NK-92 treated with Interleukin-12 subunit alpha and Interleukin-12 subunit beta, amount 100 ng/mL, for 24 hours (cell line): Measurements from ENCODE around the gene DPYSL4.

Experiments used
- DNase-seq: peaks from one replicate; lab custom pipeline; 2025; lab: John Stamatoyannopoulos, UW

The DPYSL4 gene

GRCh38 chr10:132243141-132243540, 56.4 kb downstream of the DPYSL4 start:
- no peak for DNase-seq

- DNase-seq, result no peak
These were observed 56.9 kb downstream of the DPYSL4 start for GRCh38 chr10:132243626-132244025.

- DNase-seq, result no peak
These were observed 58.3 kb downstream of the DPYSL4 start for GRCh38 chr10:132245056-132245455.

- DNase-seq, result no peak
These were observed 59.5 kb downstream of the DPYSL4 start for GRCh38 chr10:132246296-132246695.

- no peak for DNase-seq
These were observed 61.2 kb downstream of the DPYSL4 start for GRCh38 chr10:132247943-132248342.

- no peak for DNase-seq
These were observed 61.9 kb downstream of the DPYSL4 start for GRCh38 chr10:132248455-132249225.

- DNase-seq, result no peak
These were observed 62.5 kb downstream of the DPYSL4 start for GRCh38 chr10:132249226-132249724.

GRCh38 chr10:132249824-132250375, 63.2 kb downstream of the DPYSL4 start:
- DNase-seq, result no peak

GRCh38 chr10:132250481-132251475, 64.0 kb downstream of the DPYSL4 start:
- no peak for DNase-seq

- DNase-seq, result no peak
These were observed 65.2 kb downstream of the DPYSL4 start for GRCh38 chr10:132251928-132252327.

- no peak for DNase-seq
These were observed 65.7 kb downstream of the DPYSL4 start for GRCh38 chr10:132252412-132252811.

- no peak for DNase-seq
These were observed 66.4 kb downstream of the DPYSL4 start for GRCh38 chr10:132253092-132253687.

GRCh38 chr10:132254841-132255240, 68.1 kb downstream of the DPYSL4 start:
- no peak for DNase-seq
